Measurements from ENCODE around the gene MTSS2. TPM values are rescaled to one million over a fixed set of nuclear protein-coding genes. Genes with fewer than 3 reads are reported as not detected.

MTSS2 gene
- total and polyA plus RNA-seq, 2 of the 8 experiments (the other 6 are each of a cell fraction or from before 2014, with no cell fraction given) = 23.3 to 36.7 TPM

GRCh38 chr16:70692130-70692872 lies 6.4 kb upstream of the MTSS2 start:
- FAIRE-seq (no peak), DNase-seq (ENCODE audit: low read depth in 1 of 2, low spot score in 2 of 2) (no peak)
- H2BK20ac ChIP-seq (ENCODE audit: low read length) = no peak overlapping the region
- no peaks in the 10 kb centered on the region for H3K9me3 ChIP-seq (ENCODE audit: insufficient read depth in 2 of 2, low read depth in 1 of 2, low read length in 1 of 2)
- H3K79me2 ChIP-seq (ENCODE audit: control insufficient read depth in 1 of 2, insufficient read depth in 2 of 2, low read length in 2 of 2) = no peaks in the 10 kb centered on the region
- ChIA-PET POLR2A (ENCODE audit: partially characterized antibody) (interaction anchor here (0.9 to 1.7 kb wide), 4 partner anchors 9 to 15 kb away, joined by 3 to 4 read pairs (median 4); no protein-coding TSS in a partner anchor), CTCF (ENCODE audit: partially characterized antibody) (interaction anchor here (0.8 to 6.8 kb wide), 7 partner anchors 10 to 79 kb away, joined by 3 to 49 read pairs (median 7); no protein-coding TSS in a partner anchor)
- peak overlapping the region; percentile 90; the same call in 1 of the 2 replicates for H2BK12ac ChIP-seq (ENCODE audit: low read depth, low read length)
- no peak overlapping the region for H3K18ac ChIP-seq (ENCODE audit: extremely low read depth, low read length)
- peaks cover 5 to 34% (median 24%) of the 10 kb centered on the region in 4 experiments for H3K4me1 ChIP-seq (replicated peaks in 1 of 4; ENCODE audit: control insufficient read depth in 3 of 4, insufficient read depth in 4 of 4, low read length in 3 of 4)
- H3K4ac ChIP-seq (replicated peaks; ENCODE audit: insufficient read length, low read depth, low read length) = no peak overlapping the region
- no peaks in the 10 kb centered on the region for H3K27me3 ChIP-seq (replicated peaks in 1 of 4; ENCODE audit: control insufficient read depth in 3 of 4, extremely low read depth in 1 of 4, insufficient read depth in 3 of 4, low read length in 3 of 4)
- H3K23ac ChIP-seq (ENCODE audit: insufficient read length) = no peak overlapping the region
- H3K23me2 ChIP-seq (ENCODE audit: low read depth, low read length) = no peaks in the 10 kb centered on the region
- H4K20me1 ChIP-seq (replicated peaks in 1 of 2; ENCODE audit: control insufficient read depth in 1 of 2, insufficient read depth in 2 of 2, low read length in 2 of 2) = no peaks in the 10 kb centered on the region
- no peak overlapping the region for H3K4me2 ChIP-seq (ENCODE audit: insufficient read depth in 1 of 2, low read depth in 2 of 2, low read length in 2 of 2)
- no peaks in the 10 kb centered on the region; the same call in 1 of the 2 replicates for H3K79me1 ChIP-seq (ENCODE audit: low read depth, low read length)
- H3K27ac ChIP-seq (ENCODE audit: low read depth, low read length) = 0 out of 2 replicates have a peak overlapping the region, but pooled peaks have one; percentile 55
- H3K14ac ChIP-seq (ENCODE audit: insufficient read length) = no peak overlapping the region
- no peak overlapping the region for H4K5ac ChIP-seq (ENCODE audit: insufficient read length, low read depth, low read length)
- 95% methylated on average over 14 of the region's 14 CpGs; no CpG with 5 or more reads in 1 of the 2 experiments for WGBS, 2 experiments (ENCODE audit: extremely low coverage in 1 of 2, insufficient coverage in 1 of 2, insufficient read length in 1 of 2, insufficient replicate concordance in 2 of 2, low coverage in 1 of 2, low lambda C conversion rate in 2 of 2, missing lambda C conversion rate in 1 of 2)
- H2AFZ ChIP-seq (ENCODE audit: low read length) = no peak overlapping the region
- peak overlapping the region; percentile 88 for H4K91ac ChIP-seq (replicated peaks; ENCODE audit: insufficient read length, low read length)
- peak overlapping the region; percentile 89 for H4K8ac ChIP-seq (ENCODE audit: extremely low read depth, insufficient read depth, low read length)
- H3K56ac ChIP-seq (replicated peaks; ENCODE audit: insufficient read length, low read depth, low read length) = no peak overlapping the region
- H3K4me3 ChIP-seq (ENCODE audit: extremely low read depth in 1 of 4, insufficient read depth in 2 of 4, low read depth in 3 of 4, low read length in 4 of 4) = no peak overlapping the region
- H3K9ac ChIP-seq (replicated peaks in 1 of 4; ENCODE audit: extremely low read depth in 1 of 4, low read depth in 3 of 4, low read length in 3 of 4) = no peak overlapping the region
- peak overlapping the region; percentile 82 for H2AK5ac ChIP-seq (ENCODE audit: low read depth, low read length)
- H2BK120ac ChIP-seq (replicated peaks; ENCODE audit: low read depth, low read length) = no peak overlapping the region
- H2BK15ac ChIP-seq (ENCODE audit: low read length) = no peak overlapping the region
- H3K36me3 ChIP-seq (ENCODE audit: control insufficient read depth in 2 of 4, insufficient read depth in 4 of 4, low read length in 3 of 4) = no peaks in the 10 kb centered on the region
- peak overlapping the region; percentile 83 for H2BK5ac ChIP-seq (ENCODE audit: low read depth, low read length)
- TF ChIP-seq POU5F1 (IDR thresholded peaks at IDR 0.05; ENCODE audit: low read depth, low read length) (no peak), SIX5 (IDR thresholded peaks at IDR 0.05; ENCODE audit: low read depth, low read length) (no peak), SIRT6 (IDR thresholded peaks at IDR 0.05; ENCODE audit: low read length) (no peak), CTBP2 (IDR thresholded peaks at IDR 0.05; ENCODE audit: borderline replicate concordance, insufficient read depth, insufficient read length, low read length) (no peak), BACH1 (IDR thresholded peaks at IDR 0.05; ENCODE audit: low read length) (no peak), KDM4A (IDR thresholded peaks at IDR 0.05; ENCODE audit: low read depth, low read length, severe bottlenecking) (no peak), POLR2A (IDR thresholded peaks at IDR 0.05; ENCODE audit: control extremely low read depth in 1 of 2, low read depth in 2 of 2, low read length in 2 of 2) (no peak), CHD2 (IDR thresholded peaks at IDR 0.05; ENCODE audit: low read length) (no peak), JUN (IDR thresholded peaks at IDR 0.05; ENCODE audit: low read depth, low read length) (no peak), SP4 (IDR thresholded peaks at IDR 0.05; ENCODE audit: low read length) (no peak), JUND (IDR thresholded peaks at IDR 0.05; ENCODE audit: low read length) (no peak), RAD21 (IDR thresholded peaks at IDR 0.05 in 1 of 2, conservative IDR thresholded peaks at IDR 0.05 in 1 of 2; ENCODE audit: low read depth in 2 of 2, low read length in 2 of 2) (no peak), RFX5 (IDR thresholded peaks at IDR 0.05; ENCODE audit: borderline replicate concordance, low read depth, low read length) (no peak), TAF1 (IDR thresholded peaks at IDR 0.05; ENCODE audit: low read depth, low read length) (no peak)

All from H1 (cell line).